Adrenal gland (tissue), 5 donors: ENCODE results near the gene SUV39H1.

Experiments used
- POLR2A ChIP-seq, 2 donors: fragments of 450-650 bp; IDR thresholded peaks; one replicate each; pipeline ENCODE4 v1.6.1; 2017; ENCODE audit warnings: antibody characterized with exemption in 2 of 2, mild to moderate bottlenecking in 2 of 2, moderate library complexity in 1 of 2
- TF ChIP-seq, protein P1 (sequence below), 6 experiments: fragments of 450-650 bp in 4 of 6; fragments of 200-600 bp in 2 of 6; sonication (generic) in 1 of 6; IDR thresholded peaks; 1 replicate in 5 of 6; 2 replicates in 1 of 6; pipeline versions ENCODE4 v1.5.1 to v1.8.0; 2016 to 2021; ENCODE audit warnings: antibody characterized with exemption in 6 of 6, mild to moderate bottlenecking in 2 of 6, moderate library complexity in 1 of 6
- donor health status: DM: no; HTN: no; CAD: no.

DNA sequence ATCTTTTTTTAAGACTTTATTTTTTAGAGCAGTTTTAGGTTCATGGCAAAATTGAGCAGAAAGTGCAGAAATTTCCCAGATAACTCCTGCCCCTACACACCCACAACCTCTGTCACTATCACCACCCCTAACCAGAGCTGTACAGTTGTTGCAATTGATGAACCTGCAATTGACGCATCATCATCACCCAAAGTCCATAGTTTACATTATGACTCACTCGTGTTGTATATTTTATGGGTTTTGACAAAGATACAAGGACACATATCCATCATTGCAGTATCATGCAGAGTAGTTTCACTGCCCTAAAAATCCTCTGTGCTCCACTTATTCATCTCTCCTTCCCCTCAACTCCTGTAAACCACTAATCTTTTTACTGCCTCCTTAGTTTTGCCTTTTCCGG lies 47.4 kb upstream of the SUV39H1 start:
- TF ChIP-seq POLR2A (IDR thresholded peaks at IDR 0.05) = no peak
- TF ChIP-seq, protein P1, sequence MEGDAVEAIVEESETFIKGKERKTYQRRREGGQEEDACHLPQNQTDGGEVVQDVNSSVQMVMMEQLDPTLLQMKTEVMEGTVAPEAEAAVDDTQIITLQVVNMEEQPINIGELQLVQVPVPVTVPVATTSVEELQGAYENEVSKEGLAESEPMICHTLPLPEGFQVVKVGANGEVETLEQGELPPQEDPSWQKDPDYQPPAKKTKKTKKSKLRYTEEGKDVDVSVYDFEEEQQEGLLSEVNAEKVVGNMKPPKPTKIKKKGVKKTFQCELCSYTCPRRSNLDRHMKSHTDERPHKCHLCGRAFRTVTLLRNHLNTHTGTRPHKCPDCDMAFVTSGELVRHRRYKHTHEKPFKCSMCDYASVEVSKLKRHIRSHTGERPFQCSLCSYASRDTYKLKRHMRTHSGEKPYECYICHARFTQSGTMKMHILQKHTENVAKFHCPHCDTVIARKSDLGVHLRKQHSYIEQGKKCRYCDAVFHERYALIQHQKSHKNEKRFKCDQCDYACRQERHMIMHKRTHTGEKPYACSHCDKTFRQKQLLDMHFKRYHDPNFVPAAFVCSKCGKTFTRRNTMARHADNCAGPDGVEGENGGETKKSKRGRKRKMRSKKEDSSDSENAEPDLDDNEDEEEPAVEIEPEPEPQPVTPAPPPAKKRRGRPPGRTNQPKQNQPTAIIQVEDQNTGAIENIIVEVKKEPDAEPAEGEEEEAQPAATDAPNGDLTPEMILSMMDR (IDR thresholded peaks at IDR 0.05) = no peak
